Tibial nerve (tissue), 4 donors: ENCODE data around the gene TTC14. TPM values are rescaled to one million over a fixed set of nuclear protein-coding genes. Genes with fewer than 3 reads are reported as not detected.
"Not testable (repeated sequence)": the region's sequence is repeated elsewhere in the genome, so short reads cannot be mapped to it uniquely, and the experiment has no call there.

ENCODE experiments used
- DNase-seq, 2 donors: peaks; one replicate each; pipeline ENCODE4 v3.0.0-alpha.2; 2019; ENCODE audit warnings: low spot score in 2 of 2
- H3K27ac ChIP-seq, 4 donors: fragments of 200-600 bp; sonication (generic) in 3 of 4; one replicate each; pipeline ENCODE4 v1.5.1; 2017 to 2019; ENCODE audit warnings: mild to moderate bottlenecking in 1 of 4
- H3K27me3 ChIP-seq, 2 donors: fragments of 200-600 bp; sonication (generic) in 1 of 2; one replicate each; pipeline versions ENCODE4 v1.5.1 to v1.6.0; 2017 to 2019
- H3K36me3 ChIP-seq, 3 donors: fragments of 200-600 bp; sonication (generic); one replicate each; pipeline ENCODE4 v1.5.1; 2018 to 2019
- H3K4me1 ChIP-seq, 4 donors: fragments of 200-600 bp; sonication (generic) in 3 of 4; one replicate each; pipeline ENCODE4 v1.5.1; 2017 to 2019
- H3K4me3 ChIP-seq, 4 donors: fragments of 200-600 bp; sonication (generic) in 3 of 4; one replicate each; pipeline ENCODE4 v1.5.1; 2017 to 2019; ENCODE audit warnings: mild to moderate bottlenecking in 1 of 4, moderate library complexity in 1 of 4
- H3K9me3 ChIP-seq, 4 donors: fragments of 200-600 bp; sonication (generic) in 3 of 4; one replicate each; pipeline ENCODE4 v1.5.1; 2017 to 2019
- EP300 ChIP-seq, 2 donors: sonication (generic); formaldehyde crosslinking; IDR thresholded peaks; one replicate each; pipeline ENCODE4 v1.6.1; 2017; ENCODE audit warnings: antibody characterized with exemption in 2 of 2, mild to moderate bottlenecking in 1 of 2
- POLR2A ChIP-seq, 2 donors: fragments of 450-650 bp; IDR thresholded peaks; one replicate each; pipeline ENCODE4 v1.6.1; 2017; ENCODE audit warnings: antibody characterized with exemption in 2 of 2, mild to moderate bottlenecking in 2 of 2, moderate library complexity in 2 of 2
- WGBS, 2 donors: methylation state at CpG; one replicate each; pipeline ENCODE4 v1.1.5; 2018; 5-methylcytosine and 5-hydroxymethylcytosine counted together
- total RNA-seq, 4 donors: library from RNA; depleted of rRNA; stranded (reverse); fragments of >200 nt; gene quantifications; one replicate each; pipeline ENCODE4 v1.1.0, GENCODE V29; 2016
- TF ChIP-seq, protein P1 (sequence below), 5 experiments: fragments of 200-600 bp in 3 of 5; fragments of 450-650 bp in 2 of 5; sonication (generic) in 3 of 5; IDR thresholded peaks; one replicate each; pipeline ENCODE4 v1.5.1; 2016 to 2019; ENCODE audit warnings: antibody characterized with exemption in 5 of 5, mild to moderate bottlenecking in 3 of 5, moderate library complexity in 2 of 5

Gene TTC14
- total RNA-seq, 4 donors from 2014 or later, result 41.4 to 88.1 (median 80.7) TPM

- H3K27ac ChIP-seq, result no peak overlapping the region
Measured at GRCh38 chr3:180615954-180616353, 14.0 kb downstream of the TTC14 start.

DNA sequence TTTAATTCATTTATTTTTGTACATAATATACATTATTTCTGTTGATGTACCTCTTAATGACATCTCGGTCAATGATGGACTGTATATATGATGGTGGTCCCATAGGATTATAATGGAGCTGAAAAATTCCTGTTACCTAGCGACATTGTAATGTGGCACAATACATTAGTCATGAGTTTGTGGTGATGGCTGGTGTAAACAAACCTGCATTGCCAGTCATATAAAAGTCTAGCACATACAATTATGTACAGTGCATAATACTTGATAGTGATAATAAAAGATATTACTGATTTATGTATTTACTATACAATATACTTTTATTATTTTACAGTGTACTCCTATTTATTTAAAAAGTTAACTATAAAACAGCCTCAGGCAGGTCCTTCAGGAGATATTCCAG lies 15.1 kb downstream of the TTC14 start:
- H3K27ac ChIP-seq, result no peak overlapping the region
- H3K4me1 ChIP-seq, result no peaks in the 10 kb centered on the region
- no peak for DNase-seq
- TF ChIP-seq, protein P1, sequence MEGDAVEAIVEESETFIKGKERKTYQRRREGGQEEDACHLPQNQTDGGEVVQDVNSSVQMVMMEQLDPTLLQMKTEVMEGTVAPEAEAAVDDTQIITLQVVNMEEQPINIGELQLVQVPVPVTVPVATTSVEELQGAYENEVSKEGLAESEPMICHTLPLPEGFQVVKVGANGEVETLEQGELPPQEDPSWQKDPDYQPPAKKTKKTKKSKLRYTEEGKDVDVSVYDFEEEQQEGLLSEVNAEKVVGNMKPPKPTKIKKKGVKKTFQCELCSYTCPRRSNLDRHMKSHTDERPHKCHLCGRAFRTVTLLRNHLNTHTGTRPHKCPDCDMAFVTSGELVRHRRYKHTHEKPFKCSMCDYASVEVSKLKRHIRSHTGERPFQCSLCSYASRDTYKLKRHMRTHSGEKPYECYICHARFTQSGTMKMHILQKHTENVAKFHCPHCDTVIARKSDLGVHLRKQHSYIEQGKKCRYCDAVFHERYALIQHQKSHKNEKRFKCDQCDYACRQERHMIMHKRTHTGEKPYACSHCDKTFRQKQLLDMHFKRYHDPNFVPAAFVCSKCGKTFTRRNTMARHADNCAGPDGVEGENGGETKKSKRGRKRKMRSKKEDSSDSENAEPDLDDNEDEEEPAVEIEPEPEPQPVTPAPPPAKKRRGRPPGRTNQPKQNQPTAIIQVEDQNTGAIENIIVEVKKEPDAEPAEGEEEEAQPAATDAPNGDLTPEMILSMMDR (IDR thresholded peaks at IDR 0.05), result no peak
- TF ChIP-seq EP300 (IDR thresholded peaks at IDR 0.05) (no peak), POLR2A (IDR thresholded peaks at IDR 0.05) (no peak)
- no peaks in the 10 kb centered on the region for H3K9me3 ChIP-seq
- no peak overlapping the region for H3K4me3 ChIP-seq
- H3K36me3 ChIP-seq, result peaks cover 0 to 19% (median 0%) of the 10 kb centered on the region in 3 donors
- 90 to 98% methylated on average over 2 of the region's 2 CpGs for WGBS, 2 donors
- H3K27me3 ChIP-seq, result no peaks in the 10 kb centered on the region

More at GRCh38 chr3:180615954-180616353, 14.0 kb downstream of the TTC14 start:
- WGBS, 2 donors, result 60 to 61% methylated on average over 3 of the region's 3 CpGs
- Histone ChIP-seq H3K9me3 (no peaks in the 10 kb centered on the region), H3K4me3 (no peak overlapping the region), H3K27me3 (no peaks in the 10 kb centered on the region), H3K36me3 (peaks cover 0 to 29% (median 0%) of the 10 kb centered on the region in 3 donors), H3K4me1 (no peaks in the 10 kb centered on the region)
- DNase-seq, result no peak
- no peak for TF ChIP-seq POLR2A (IDR thresholded peaks at IDR 0.05)

GRCh38 chr3:180618563-180618962 lies 16.6 kb downstream of the TTC14 start:
- not testable (repeated sequence) for H3K4me1 ChIP-seq, H3K9me3 ChIP-seq, H3K27ac ChIP-seq, H3K27me3 ChIP-seq, H3K36me3 ChIP-seq, DNase-seq, H3K4me3 ChIP-seq
- WGBS, 2 donors, result 97 to 100% methylated on average over 2 of the region's 2 CpGs

DNA sequence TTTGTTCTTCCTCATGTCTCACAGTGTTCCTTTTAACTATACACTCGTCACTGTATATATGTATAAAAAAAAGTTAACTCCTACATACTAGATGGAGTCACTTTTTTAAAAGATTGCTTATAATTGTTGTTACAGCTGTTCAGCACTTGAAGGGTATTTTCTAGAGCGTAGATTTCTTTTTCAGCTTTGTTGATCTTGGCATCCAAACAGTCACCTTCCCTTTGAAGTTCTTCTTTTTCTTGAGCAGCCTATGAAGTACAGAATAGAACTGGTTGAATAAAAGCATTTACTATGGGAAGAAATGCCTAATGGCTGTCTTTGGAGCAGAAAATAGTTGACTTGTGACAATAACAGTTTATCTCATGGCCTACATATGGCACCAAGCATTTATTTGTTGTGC lies 17.8 kb downstream of the TTC14 start:
- Histone ChIP-seq H3K4me1 (no peaks in the 10 kb centered on the region), H3K27me3 (no peaks in the 10 kb centered on the region), H3K27ac (no peak overlapping the region), H3K9me3 (no peaks in the 10 kb centered on the region), H3K36me3 (peaks cover 0 to 5% (median 0%) of the 10 kb centered on the region in 3 donors), H3K4me3 (no peak overlapping the region)
- TF ChIP-seq, protein P1 (IDR thresholded peaks at IDR 0.05), result no peak
- TF ChIP-seq EP300 (IDR thresholded peaks at IDR 0.05), result no peak
- TF ChIP-seq POLR2A (IDR thresholded peaks at IDR 0.05), result no peak
- 45 to 50% methylated on average over 2 of the region's 2 CpGs for WGBS, 2 donors
- DNase-seq, result no peak

DNA sequence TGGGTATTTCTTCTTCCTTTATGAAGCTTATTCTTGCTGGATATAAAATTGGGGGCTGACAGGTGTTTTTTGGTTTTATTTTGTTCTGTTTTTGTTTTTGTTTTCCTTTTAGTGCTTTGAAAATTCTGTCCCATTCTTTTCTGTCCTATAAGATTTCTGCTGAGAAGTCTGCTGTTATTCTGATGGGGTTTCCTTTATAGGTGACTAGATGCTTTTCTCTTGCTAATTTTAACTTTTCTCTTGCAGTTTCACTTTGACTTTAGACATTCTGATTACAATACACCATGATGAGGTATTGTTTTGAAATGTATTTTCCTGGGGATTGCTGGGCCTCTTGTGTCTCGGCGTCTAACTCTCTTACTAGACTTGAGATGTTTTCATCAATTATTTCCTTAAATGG lies 22.8 kb downstream of the TTC14 start:
- Histone ChIP-seq H3K4me3 (no peak overlapping the region), H3K9me3 (no peaks in the 10 kb centered on the region), H3K36me3 (peaks cover 0 to 25% (median 0%) of the 10 kb centered on the region in 3 donors), H3K4me1 (no peaks in the 10 kb centered on the region), H3K27me3 (no peaks in the 10 kb centered on the region), H3K27ac (no peak overlapping the region)
- no peak for DNase-seq
- 86 to 93% methylated on average over 2 of the region's 2 CpGs for WGBS, 2 donors
- TF ChIP-seq POLR2A (IDR thresholded peaks at IDR 0.05), result no peak
- TF ChIP-seq, protein P1 (IDR thresholded peaks at IDR 0.05), result no peak
- no peak for TF ChIP-seq EP300 (IDR thresholded peaks at IDR 0.05)

DNA sequence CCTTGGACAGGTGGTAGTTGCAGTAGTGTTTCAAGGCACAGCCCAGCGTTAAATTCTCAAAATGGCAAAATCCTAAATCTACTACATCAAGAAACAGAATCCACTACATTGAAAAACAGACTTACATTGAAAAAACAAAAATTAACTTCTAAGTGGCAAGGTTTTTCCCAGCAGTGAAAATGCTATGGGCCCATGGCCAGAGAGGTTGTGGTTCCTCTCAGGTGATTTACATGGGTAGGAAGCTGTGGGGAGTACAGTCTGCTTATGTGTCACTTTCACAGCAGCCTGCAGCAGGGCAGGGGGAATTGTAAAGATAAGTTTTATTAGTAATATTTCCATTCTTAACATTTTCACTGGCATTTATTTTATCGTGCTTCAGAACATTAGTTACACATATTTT lies 24.9 kb downstream of the TTC14 start:
- Histone ChIP-seq H3K4me1 (no peaks in the 10 kb centered on the region), H3K4me3 (no peak overlapping the region), H3K27ac (no peak overlapping the region), H3K36me3 (peaks cover 0 to 25% (median 0%) of the 10 kb centered on the region in 3 donors), H3K27me3 (no peaks in the 10 kb centered on the region), H3K9me3 (no peaks in the 10 kb centered on the region)
- no peak for TF ChIP-seq POLR2A (IDR thresholded peaks at IDR 0.05)
- TF ChIP-seq, protein P1 (IDR thresholded peaks at IDR 0.05), result no peak
- TF ChIP-seq EP300 (IDR thresholded peaks at IDR 0.05), result no peak
- 95 to 100% methylated on average over 2 of the region's 2 CpGs for WGBS, 2 donors
- no peak for DNase-seq
